ENCODE results near the gene NPAS3. TPM values are rescaled to one million over a fixed set of nuclear protein-coding genes. Genes with fewer than 3 reads are reported as not detected.

NPAS3 gene
- total RNA-seq, 1 donor from 2014 or later: 2.0 TPM

DNA sequence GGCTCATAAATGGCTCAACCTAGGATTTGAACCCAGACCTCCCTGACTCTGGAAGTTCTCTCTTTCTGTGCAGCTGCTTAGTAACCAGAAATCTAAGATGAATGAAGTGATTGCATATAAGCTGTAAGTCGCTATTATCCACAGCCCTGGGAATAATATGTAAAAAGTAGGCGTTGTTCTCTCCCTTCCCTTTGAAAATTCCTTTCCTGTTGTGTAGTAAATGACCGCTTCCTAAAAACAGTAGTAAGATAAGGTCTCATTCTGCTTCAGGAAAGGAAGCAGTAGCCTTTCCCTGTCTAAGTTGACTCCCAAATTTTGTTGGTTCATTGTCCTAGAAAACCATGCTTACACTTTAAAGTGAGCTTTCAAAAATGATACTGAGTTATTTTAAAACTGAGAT, 593.9 kb downstream of the NPAS3 start:
- no peaks in the 10 kb centered on the region for H3K36me3 ChIP-seq (ENCODE audit: control insufficient read depth, insufficient read depth, low read length)

GRCh38 chr14:33534104-33534503, 595.4 kb downstream of the NPAS3 start:
- H3K27me3 ChIP-seq (ENCODE audit: control insufficient read depth, insufficient read depth, low read length): no peaks in the 10 kb centered on the region
- no peak for TF ChIP-seq CTCF (IDR thresholded peaks at IDR 0.05; ENCODE audit: insufficient read depth, low read length, poor library complexity, severe bottlenecking)
- no peaks in the 10 kb centered on the region for H3K36me3 ChIP-seq (ENCODE audit: control insufficient read depth, insufficient read depth, low read length)
- H3K4me3 ChIP-seq (ENCODE audit: low read depth, low read length): no peak overlapping the region
- no peak for DNase-seq (ENCODE audit: low read depth)

More for the DNA sequence above, 593.9 kb downstream of the NPAS3 start:
- no peak overlapping the region for H3K4me3 ChIP-seq (ENCODE audit: low read depth, low read length)
- H3K27me3 ChIP-seq (ENCODE audit: control insufficient read depth, insufficient read depth, low read length): no peaks in the 10 kb centered on the region
- TF ChIP-seq CTCF (IDR thresholded peaks at IDR 0.05; ENCODE audit: insufficient read depth, low read length, poor library complexity, severe bottlenecking): no peak
- no peak for DNase-seq (ENCODE audit: low read depth)

GRCh38 chr14:33534632-33535031, 596.0 kb downstream of the NPAS3 start:
- Histone ChIP-seq H3K27me3 (ENCODE audit: control insufficient read depth, insufficient read depth, low read length) (no peaks in the 10 kb centered on the region), H3K36me3 (ENCODE audit: control insufficient read depth, insufficient read depth, low read length) (no peaks in the 10 kb centered on the region), H3K4me3 (ENCODE audit: low read depth, low read length) (no peak overlapping the region)
- no peak for DNase-seq (ENCODE audit: low read depth)
- no peak for TF ChIP-seq CTCF (IDR thresholded peaks at IDR 0.05; ENCODE audit: insufficient read depth, low read length, poor library complexity, severe bottlenecking)

DNA sequence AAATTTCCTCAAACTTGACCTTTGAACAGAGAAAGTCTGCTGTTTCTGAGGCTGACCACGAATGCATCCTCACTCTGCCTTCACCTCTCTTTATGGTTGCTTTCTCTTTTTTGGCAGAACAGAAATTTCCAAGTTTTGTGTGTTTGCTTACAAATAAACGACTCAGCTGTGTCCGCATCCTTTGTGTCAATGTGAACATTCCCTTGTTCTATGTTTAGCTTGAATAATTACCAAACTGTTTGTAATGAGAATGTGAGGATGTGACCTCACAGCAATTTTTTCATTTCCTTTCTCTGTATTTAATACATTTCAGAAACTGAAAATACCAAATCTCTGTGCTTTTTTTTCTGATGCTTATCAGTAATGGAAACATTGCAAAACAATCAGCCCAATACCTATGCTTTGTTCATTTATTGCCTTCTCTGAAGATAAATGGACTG, 601.3 kb downstream of the NPAS3 start:
- no peaks in the 10 kb centered on the region for H3K36me3 ChIP-seq (ENCODE audit: control insufficient read depth, insufficient read depth, low read length)
- TF ChIP-seq CTCF (IDR thresholded peaks at IDR 0.05; ENCODE audit: insufficient read depth, low read length, poor library complexity, severe bottlenecking): no peak
- H3K27me3 ChIP-seq (ENCODE audit: control insufficient read depth, insufficient read depth, low read length): no peaks in the 10 kb centered on the region
- H3K4me3 ChIP-seq (ENCODE audit: low read depth, low read length): no peak overlapping the region
- DNase-seq (ENCODE audit: low read depth): no peak

- DNase-seq (ENCODE audit: low read depth): no peak
- Histone ChIP-seq H3K36me3 (ENCODE audit: control insufficient read depth, insufficient read depth, low read length) (no peaks in the 10 kb centered on the region), H3K4me3 (ENCODE audit: low read depth, low read length) (no peak overlapping the region), H3K27me3 (ENCODE audit: control insufficient read depth, insufficient read depth, low read length) (no peaks in the 10 kb centered on the region)
- no peak for TF ChIP-seq CTCF (IDR thresholded peaks at IDR 0.05; ENCODE audit: insufficient read depth, low read length, poor library complexity, severe bottlenecking)
Observed at GRCh38 chr14:33541171-33541570, 602.5 kb downstream of the NPAS3 start.

Data from kidney epithelial cell (primary cell).